Natural killer cell (primary cell): ENCODE measurements around the gene ZNF541. TPM values are rescaled to one million over a fixed set of nuclear protein-coding genes. Genes with fewer than 3 reads are reported as not detected.

Experiments
- ATAC-seq, 3 donors: fragments of 150-1000 bp in 2 of 3; fragments of 200-7000 bp in 1 of 3; cut with Tn5 transposase; 1 replicate in 1 of 3; 2 replicates in 2 of 3; pipeline ENCODE4 v1.10.0; 2021; ENCODE audit warnings: mild to moderate bottlenecking in 2 of 3, moderate library complexity in 2 of 3
- DNase-seq, 2 donors: peaks; one replicate each; pipeline versions ENCODE4 v3.0.0 to v3.0.0-alpha.2; 2013 to 2021; ENCODE audit warnings: mixed read lengths in 1 of 2
- H3K27ac ChIP-seq: one replicate; pipeline ENCODE4 v1.5.1; 2013; ENCODE audit warnings: mild to moderate bottlenecking, low read length
- H3K27me3 ChIP-seq: one replicate; pipeline ENCODE4 v1.6.1; 2013; ENCODE audit warnings: low read length; ENCODE audit not compliant: control insufficient read depth, insufficient read depth
- H3K36me3 ChIP-seq: one replicate; pipeline ENCODE4 v1.6.1; 2013; ENCODE audit warnings: low read length; ENCODE audit not compliant: control insufficient read depth, insufficient read depth
- H3K4me1 ChIP-seq: one replicate; pipeline ENCODE4 v1.6.1; 2013; ENCODE audit warnings: low read length; ENCODE audit not compliant: control insufficient read depth, insufficient read depth
- H3K4me3 ChIP-seq: one replicate; pipeline ENCODE4 v1.5.1; 2013; ENCODE audit warnings: low read length
- H3K9me3 ChIP-seq: one replicate; pipeline ENCODE4 v1.6.1; 2013; ENCODE audit warnings: low read length; ENCODE audit not compliant: control insufficient read depth, insufficient read depth
- H3K27ac Mint-ChIP-seq, 2 donors: one replicate each; pipeline ENCODE4 v1.8.0; 2022; ENCODE audit warnings: mild to moderate bottlenecking in 2 of 2, mixed read lengths in 2 of 2, moderate library complexity in 1 of 2
- H3K27me3 Mint-ChIP-seq, 2 donors: one replicate each; pipeline ENCODE4 v1.8.0; 2022; ENCODE audit warnings: low read depth in 2 of 2, mixed read lengths in 2 of 2
- H3K36me3 Mint-ChIP-seq: one replicate; pipeline ENCODE4 v1.8.0; 2022; ENCODE audit warnings: mixed read lengths
- H3K4me1 Mint-ChIP-seq, 2 donors: one replicate each; pipeline ENCODE4 v1.8.0; 2022; ENCODE audit warnings: mixed read lengths in 2 of 2
- H3K4me3 Mint-ChIP-seq: one replicate; pipeline ENCODE4 v1.8.0; 2022; ENCODE audit warnings: mild to moderate bottlenecking, moderate library complexity, mixed read lengths
- H3K9me3 Mint-ChIP-seq, 2 donors: one replicate each; pipeline ENCODE4 v1.8.0; 2022; ENCODE audit warnings: mixed read lengths in 2 of 2
- CTCF ChIP-seq: fragments of 200-600 bp; IDR thresholded peaks from one replicate; pipeline ENCODE4 v1.8.0; 2022; ENCODE audit warnings: antibody characterized with exemption
- WGBS: methylation state at CpG from one replicate; pipeline ENCODE4 v1.1.7; 2013; ENCODE audit warnings: missing lambda C conversion rate; ENCODE audit not compliant: insufficient coverage; 5-methylcytosine and 5-hydroxymethylcytosine counted together
- intact Hi-C: fragments of 100-400 bp; cut with micrococcal nuclease; formaldehyde crosslinking; loops from one replicate; pipeline ENCODE4 v1.14.2; 2022
- total RNA-seq, 4 donors: library from RNA; stranded (reverse); fragments of 120-200 nt in 1 of 4; gene quantifications; one replicate each; pipeline versions ENCODE4 v1.2.3 to v1.2.4, GENCODE V29; 2013 to 2022

The ZNF541 gene
- total RNA-seq, 3 donors from 2014 or later (not counting 1 experiment from before 2014, with no cell fraction given) = 1.5 to 2.0 (median 1.5) TPM

- Histone ChIP-seq H3K4me1 (peaks cover 27% of the 10 kb centered on the region), H3K9me3 (no peaks in the 10 kb centered on the region), H3K27ac (no peak overlapping the region), H3K36me3 (peaks cover 2% of the 10 kb centered on the region), H3K4me3 (no peak overlapping the region), H3K27me3 (no peaks in the 10 kb centered on the region)
- intact Hi-C loops = no loop called here
- no peaks in the 10 kb centered on the region for H3K36me3 Mint-ChIP-seq
- no peak for ATAC-seq
- DNase-seq = no peak
- H3K4me3 Mint-ChIP-seq = no peak overlapping the region
- no peaks in the 10 kb centered on the region for H3K9me3 Mint-ChIP-seq
- TF ChIP-seq CTCF = no peak
- 93% methylated on average over 7 of the region's 7 CpGs for WGBS
- H3K4me1 Mint-ChIP-seq = peaks cover 37 to 50% of the 10 kb centered on the region in 2 donors
- peak overlapping the region in 1 of 2 donors; percentile 22 for H3K27ac Mint-ChIP-seq
- H3K27me3 Mint-ChIP-seq = no peaks in the 10 kb centered on the region
Measured at GRCh38 chr19:47615714-47616113, 42.8 kb upstream of the ZNF541 start.

GRCh38 chr19:47615230-47615629 lies 42.3 kb upstream of the ZNF541 start:
- H3K27me3 Mint-ChIP-seq = no peaks in the 10 kb centered on the region
- Histone ChIP-seq H3K27ac (no peak overlapping the region), H3K4me3 (no peak overlapping the region), H3K36me3 (peaks cover 2% of the 10 kb centered on the region), H3K9me3 (no peaks in the 10 kb centered on the region), H3K27me3 (no peaks in the 10 kb centered on the region), H3K4me1 (peaks cover 32% of the 10 kb centered on the region)
- H3K4me1 Mint-ChIP-seq = peaks cover 38 to 54% of the 10 kb centered on the region in 2 donors
- 89% methylated on average over 7 of the region's 7 CpGs for WGBS
- intact Hi-C loops = no loop called here
- TF ChIP-seq CTCF = no peak
- ATAC-seq (no peak), DNase-seq (no peak)
- no peak overlapping the region for H3K4me3 Mint-ChIP-seq
- H3K9me3 Mint-ChIP-seq = no peaks in the 10 kb centered on the region
- no peaks in the 10 kb centered on the region for H3K36me3 Mint-ChIP-seq
- peak overlapping the region in 1 of 2 donors; percentile 22 for H3K27ac Mint-ChIP-seq

GRCh38 chr19:47614559-47614958 lies 41.6 kb upstream of the ZNF541 start:
- H3K9me3 ChIP-seq = no peaks in the 10 kb centered on the region
- Mint-ChIP-seq H3K4me1 (peaks cover 33 to 49% of the 10 kb centered on the region in 2 donors), H3K27ac (no peak overlapping the region), H3K36me3 (no peaks in the 10 kb centered on the region), H3K4me3 (no peak overlapping the region), H3K27me3 (no peaks in the 10 kb centered on the region), H3K9me3 (no peaks in the 10 kb centered on the region)
- H3K4me3 ChIP-seq = no peak overlapping the region
- H3K27me3 ChIP-seq = no peaks in the 10 kb centered on the region
- ATAC-seq = no peak
- no peak for DNase-seq
- peaks cover 2% of the 10 kb centered on the region for H3K36me3 ChIP-seq
- intact Hi-C loops = no loop called here
- no peak for TF ChIP-seq CTCF
- 96% methylated on average over 10 of the region's 10 CpGs for WGBS
- no peak overlapping the region for H3K27ac ChIP-seq
- peaks cover 32% of the 10 kb centered on the region for H3K4me1 ChIP-seq

GRCh38 chr19:47614021-47614295 lies 41.0 kb upstream of the ZNF541 start:
- Mint-ChIP-seq H3K4me1 (peaks cover 33 to 49% of the 10 kb centered on the region in 2 donors), H3K4me3 (no peak overlapping the region), H3K36me3 (no peaks in the 10 kb centered on the region), H3K9me3 (no peaks in the 10 kb centered on the region), H3K27me3 (no peaks in the 10 kb centered on the region), H3K27ac (no peak overlapping the region)
- Histone ChIP-seq H3K27me3 (no peaks in the 10 kb centered on the region), H3K9me3 (no peaks in the 10 kb centered on the region), H3K27ac (no peak overlapping the region), H3K36me3 (peaks cover 2% of the 10 kb centered on the region), H3K4me1 (peaks cover 32% of the 10 kb centered on the region), H3K4me3 (no peak overlapping the region)
- intact Hi-C loops = no loop called here
- no peak for ATAC-seq
- no peak for DNase-seq
- 75% methylated on average over 3 of the region's 3 CpGs for WGBS
- TF ChIP-seq CTCF = no peak
